ENCODE data around the gene EBF4.

GRCh38 chr20:2762578-2763131 is 70.1 kb downstream of the EBF4 start:
- TF ChIP-seq CTCF (conservative IDR thresholded peaks at IDR 0.05; ENCODE audit: low read length) (no peak), EZH2phosphoT487 (IDR thresholded peaks at IDR 0.05; ENCODE audit: borderline replicate concordance, low read depth, low read length) (no peak)
